Measurements from ENCODE around the gene PUM1. TPM values are rescaled to one million over a fixed set of nuclear protein-coding genes. Genes with fewer than 3 reads are reported as not detected.

The PUM1 gene
- total and polyA plus RNA-seq, 2 of the 4 experiments (the other 2 are of a cell fraction): 75.4 to 137 TPM

DNA sequence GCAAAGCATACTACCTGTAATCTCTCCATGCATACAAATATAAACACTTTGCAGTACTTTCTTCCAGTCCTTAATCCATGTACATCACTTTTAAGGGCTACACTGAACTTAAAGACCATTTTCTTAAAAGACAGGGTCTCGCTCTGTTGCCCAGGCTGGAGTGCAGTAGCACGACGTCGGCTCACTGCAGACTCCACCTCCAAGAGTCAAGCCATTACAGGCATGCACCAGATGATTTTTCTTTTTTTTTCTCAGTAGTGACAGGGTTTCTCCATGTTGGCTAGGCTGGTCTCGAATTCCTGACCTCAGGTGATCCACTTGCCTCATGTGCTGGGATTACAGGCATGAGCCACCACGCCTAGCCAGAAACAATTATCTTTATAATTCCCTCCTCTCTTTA, 22.9 kb downstream of the PUM1 start:
- Histone ChIP-seq H2BK120ac (ENCODE audit: low read depth, low read length) (no peak overlapping the region), H3K9me3 (ENCODE audit: control insufficient read depth, insufficient read depth, low read length) (no peaks in the 10 kb centered on the region), H4K20me1 (ENCODE audit: insufficient read depth, low read length) (peaks cover 89% of the 10 kb centered on the region), H3K36me3 (ENCODE audit: control insufficient read depth, insufficient read depth, low read length) (peaks cover 16% of the 10 kb centered on the region), H3K56ac (ENCODE audit: extremely low read depth, insufficient read depth, low read length) (no peak overlapping the region), H2AK9ac (replicated peaks; ENCODE audit: low read depth, low read length, poor library complexity) (no peak overlapping the region), H3K14ac (replicated peaks; ENCODE audit: low read depth, low read length) (no peak overlapping the region), H3K79me1 (ENCODE audit: low read depth in 1 of 2, low read length in 2 of 2) (peaks cover 11 to 60% of the 10 kb centered on the region in 2 experiments; a peak in 3 of 4 replicates), H3K4me3 (ENCODE audit: insufficient read depth, low read depth, low read length) (no peak overlapping the region), H2BK15ac (ENCODE audit: low read depth, low read length) (no peak overlapping the region), H3K18ac (ENCODE audit: low read depth, low read length) (no peak overlapping the region), H4K8ac (ENCODE audit: low read depth in 2 of 2, low read length in 2 of 2) (no peak overlapping the region), H3K4me2 (ENCODE audit: low read depth, low read length) (no peak overlapping the region), H4K91ac (ENCODE audit: insufficient read depth, low read depth, low read length) (no peak overlapping the region), H3K9me1 (ENCODE audit: insufficient read depth, low read length) (peaks cover 8% of the 10 kb centered on the region), H3K27me3 (ENCODE audit: control insufficient read depth, insufficient read depth, low read length) (no peaks in the 10 kb centered on the region), H2AFZ (replicated peaks; ENCODE audit: low read length, poor library complexity) (no peak overlapping the region), H3K9ac (ENCODE audit: low read depth, low read length) (no peak overlapping the region), H3K27ac (ENCODE audit: insufficient read depth, low read length) (no peak overlapping the region), H2BK5ac (ENCODE audit: low read depth, low read length, poor library complexity, severe bottlenecking) (no peak overlapping the region), H2BK20ac (ENCODE audit: low read depth, low read length) (no peak overlapping the region), H3K4ac (ENCODE audit: low read depth, low read length) (no peak overlapping the region), H4K5ac (ENCODE audit: low read depth, low read length) (no peak overlapping the region), H2AK5ac (ENCODE audit: low read depth, low read length) (no peak overlapping the region), H3K23ac (ENCODE audit: low read depth, low read length) (no peak overlapping the region), H3K4me1 (ENCODE audit: control insufficient read depth, insufficient read depth, low read length) (peaks cover 11% of the 10 kb centered on the region; the same call in 1 of the 2 replicates)
- intact Hi-C loops (cut with micrococcal nuclease): no loop called here
- in situ Hi-C loops (cut with MboI; ENCODE audit: low sequenced_read_pairs): no loop called here
- ChIA-PET POLR2A (ENCODE audit: unreplicated experiment) (no interaction called here), CTCF (no interaction called here)
- no peak for ATAC-seq (ENCODE audit: low read depth)
- no TSS peak for BruUV-seq (replicated peaks)
- dilution Hi-C loops (cut with HindIII; ENCODE audit: low sequenced_read_pairs, unreplicated experiment): no loop called here
- TF ChIP-seq MXI1 (IDR thresholded peaks at IDR 0.05; ENCODE audit: borderline replicate concordance, low read depth, low read length) (no peak), FOS (IDR thresholded peaks at IDR 0.05; ENCODE audit: low read depth, low read length) (no peak), MAFK (IDR thresholded peaks at IDR 0.05; ENCODE audit: low read depth, low read length) (no peak), MAZ (IDR thresholded peaks at IDR 0.05; ENCODE audit: borderline replicate concordance, low read depth, low read length) (no peak), RFX5 (IDR thresholded peaks at IDR 0.05; ENCODE audit: low read depth, low read length) (no peak), SMC3 (IDR thresholded peaks at IDR 0.05; ENCODE audit: low read depth, low read length) (no peak), RCOR1 (IDR thresholded peaks at IDR 0.05; ENCODE audit: insufficient replicate concordance, low read length) (no peak), CHD1 (IDR thresholded peaks at IDR 0.05; ENCODE audit: low read depth, low read length) (no peak), RAD21 (IDR thresholded peaks at IDR 0.05; ENCODE audit: low read length) (no peak), CEBPB (IDR thresholded peaks at IDR 0.05; ENCODE audit: low read depth, low read length) (no peak), POLR2A (IDR thresholded peaks at IDR 0.05; ENCODE audit: low read depth, low read length) (no peak), BHLHE40 (IDR thresholded peaks at IDR 0.05; ENCODE audit: low read depth, low read length) (no peak), NFE2L2 (IDR thresholded peaks at IDR 0.05; ENCODE audit: low read depth, low read length) (no peak)
- TF ChIP-seq, protein P1, sequence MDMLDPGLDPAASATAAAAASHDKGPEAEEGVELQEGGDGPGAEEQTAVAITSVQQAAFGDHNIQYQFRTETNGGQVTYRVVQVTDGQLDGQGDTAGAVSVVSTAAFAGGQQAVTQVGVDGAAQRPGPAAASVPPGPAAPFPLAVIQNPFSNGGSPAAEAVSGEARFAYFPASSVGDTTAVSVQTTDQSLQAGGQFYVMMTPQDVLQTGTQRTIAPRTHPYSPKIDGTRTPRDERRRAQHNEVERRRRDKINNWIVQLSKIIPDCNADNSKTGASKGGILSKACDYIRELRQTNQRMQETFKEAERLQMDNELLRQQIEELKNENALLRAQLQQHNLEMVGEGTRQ (IDR thresholded peaks at IDR 0.05; ENCODE audit: low read depth, low read length): no peak
- TF ChIP-seq, protein P2, sequence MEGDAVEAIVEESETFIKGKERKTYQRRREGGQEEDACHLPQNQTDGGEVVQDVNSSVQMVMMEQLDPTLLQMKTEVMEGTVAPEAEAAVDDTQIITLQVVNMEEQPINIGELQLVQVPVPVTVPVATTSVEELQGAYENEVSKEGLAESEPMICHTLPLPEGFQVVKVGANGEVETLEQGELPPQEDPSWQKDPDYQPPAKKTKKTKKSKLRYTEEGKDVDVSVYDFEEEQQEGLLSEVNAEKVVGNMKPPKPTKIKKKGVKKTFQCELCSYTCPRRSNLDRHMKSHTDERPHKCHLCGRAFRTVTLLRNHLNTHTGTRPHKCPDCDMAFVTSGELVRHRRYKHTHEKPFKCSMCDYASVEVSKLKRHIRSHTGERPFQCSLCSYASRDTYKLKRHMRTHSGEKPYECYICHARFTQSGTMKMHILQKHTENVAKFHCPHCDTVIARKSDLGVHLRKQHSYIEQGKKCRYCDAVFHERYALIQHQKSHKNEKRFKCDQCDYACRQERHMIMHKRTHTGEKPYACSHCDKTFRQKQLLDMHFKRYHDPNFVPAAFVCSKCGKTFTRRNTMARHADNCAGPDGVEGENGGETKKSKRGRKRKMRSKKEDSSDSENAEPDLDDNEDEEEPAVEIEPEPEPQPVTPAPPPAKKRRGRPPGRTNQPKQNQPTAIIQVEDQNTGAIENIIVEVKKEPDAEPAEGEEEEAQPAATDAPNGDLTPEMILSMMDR (conservative IDR thresholded peaks at IDR 0.05; ENCODE audit: low read depth, low read length): no peak
- TF ChIP-seq, protein P3, sequence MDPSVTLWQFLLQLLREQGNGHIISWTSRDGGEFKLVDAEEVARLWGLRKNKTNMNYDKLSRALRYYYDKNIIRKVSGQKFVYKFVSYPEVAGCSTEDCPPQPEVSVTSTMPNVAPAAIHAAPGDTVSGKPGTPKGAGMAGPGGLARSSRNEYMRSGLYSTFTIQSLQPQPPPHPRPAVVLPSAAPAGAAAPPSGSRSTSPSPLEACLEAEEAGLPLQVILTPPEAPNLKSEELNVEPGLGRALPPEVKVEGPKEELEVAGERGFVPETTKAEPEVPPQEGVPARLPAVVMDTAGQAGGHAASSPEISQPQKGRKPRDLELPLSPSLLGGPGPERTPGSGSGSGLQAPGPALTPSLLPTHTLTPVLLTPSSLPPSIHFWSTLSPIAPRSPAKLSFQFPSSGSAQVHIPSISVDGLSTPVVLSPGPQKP (IDR thresholded peaks at IDR 0.05; ENCODE audit: borderline replicate concordance, low read depth, low read length): no peak
- no peak for DNase-seq
- no CpG with 5 or more reads among the region's 6 CpGs for WGBS, 2 experiments (ENCODE audit: extremely low coverage in 2 of 2, insufficient read length in 1 of 2)

All from IMR-90 (cell line).